ENCODE measurements around the gene NKD2.
A peak's percentile ranks its signal among the peaks of the same experiment; 100 is the strongest.

The NKD2 gene

GRCh38 chr5:1008451-1009358, at the start of gene NKD2:
TSS of gene NKD2 (plus strand) at chr5:1008802. CDS start at chr5:1009058, 256 bp downstream.
- H3K36me3 ChIP-seq (ENCODE audit: insufficient read depth, insufficient read length, low read length) = no peaks in the 10 kb centered on the region
- no peaks in the 10 kb centered on the region for H3K9me3 ChIP-seq (ENCODE audit: insufficient read depth, low read length)
- peaks cover 15% of the 10 kb centered on the region for H3K4me1 ChIP-seq (ENCODE audit: insufficient read depth, insufficient read length)
- peak within 1 kb of the TSS; percentile 41 for H3K4me3 ChIP-seq (ENCODE audit: insufficient read length, low read depth)
- H3K9ac ChIP-seq (ENCODE audit: insufficient read length, low read depth) = peak within 1 kb of the TSS; percentile 72
- peaks cover 40% of the 10 kb centered on the region for H3K27me3 ChIP-seq (ENCODE audit: insufficient read depth, insufficient read length)
- no peak for DNase-seq (ENCODE audit: low read depth, low spot score)
- TF ChIP-seq YY1 (IDR thresholded peaks at IDR 0.05; ENCODE audit: insufficient read depth, insufficient read length) = no peak
- TF ChIP-seq ZNF274 (IDR thresholded peaks at IDR 0.05; ENCODE audit: low read depth, low read length) = no peak
- no peak for TF ChIP-seq SUZ12 (IDR thresholded peaks at IDR 0.05; ENCODE audit: extremely low read depth, insufficient read depth, insufficient read length)

- Histone ChIP-seq H3K4me1 (ENCODE audit: insufficient read depth, insufficient read length) (peaks cover 1% of the 10 kb centered on the region), H3K27me3 (ENCODE audit: insufficient read depth, insufficient read length) (no peaks in the 10 kb centered on the region), H3K4me3 (ENCODE audit: insufficient read length, low read depth) (no peak overlapping the region), H3K9ac (ENCODE audit: insufficient read length, low read depth) (no peak overlapping the region), H3K36me3 (ENCODE audit: insufficient read depth, insufficient read length, low read length) (no peaks in the 10 kb centered on the region), H3K9me3 (ENCODE audit: insufficient read depth, low read length) (no peaks in the 10 kb centered on the region)
- TF ChIP-seq SUZ12 (IDR thresholded peaks at IDR 0.05; ENCODE audit: extremely low read depth, insufficient read depth, insufficient read length) (no peak), YY1 (IDR thresholded peaks at IDR 0.05; ENCODE audit: insufficient read depth, insufficient read length) (no peak), ZNF274 (IDR thresholded peaks at IDR 0.05; ENCODE audit: low read depth, low read length) (no peak)
- no peak for DNase-seq (ENCODE audit: low read depth, low spot score)
Observed at GRCh38 chr5:959581-960531, 48.7 kb upstream of the NKD2 start.

DNA sequence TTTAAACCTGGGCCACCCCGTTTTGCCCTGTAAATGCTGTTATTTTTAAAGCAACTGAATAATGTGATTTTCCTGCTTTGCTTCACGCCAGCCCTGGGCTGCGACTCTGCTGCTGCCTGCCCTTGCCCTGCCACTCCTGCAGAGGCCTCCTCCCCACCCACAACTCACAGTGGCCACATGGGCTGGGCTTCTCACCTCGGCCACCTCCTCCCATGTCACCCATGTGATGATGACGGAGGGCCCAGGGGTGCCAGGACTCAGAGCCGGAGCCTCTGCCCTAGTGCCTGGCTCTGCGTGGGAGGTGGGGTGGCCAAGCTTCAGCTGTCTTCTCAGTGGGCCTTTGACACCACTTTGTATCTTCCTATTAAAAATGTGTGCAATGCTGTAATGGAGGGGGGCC, 48.1 kb upstream of the NKD2 start:
- no peak for DNase-seq (ENCODE audit: low read depth, low spot score)
- Histone ChIP-seq H3K4me3 (ENCODE audit: insufficient read length, low read depth) (no peak overlapping the region), H3K4me1 (ENCODE audit: insufficient read depth, insufficient read length) (peaks cover 1% of the 10 kb centered on the region), H3K9me3 (ENCODE audit: insufficient read depth, low read length) (no peaks in the 10 kb centered on the region), H3K27me3 (ENCODE audit: insufficient read depth, insufficient read length) (no peaks in the 10 kb centered on the region), H3K36me3 (ENCODE audit: insufficient read depth, insufficient read length, low read length) (no peaks in the 10 kb centered on the region), H3K9ac (ENCODE audit: insufficient read length, low read depth) (no peak overlapping the region)
- no peak for TF ChIP-seq ZNF274 (IDR thresholded peaks at IDR 0.05; ENCODE audit: low read depth, low read length)
- TF ChIP-seq SUZ12 (IDR thresholded peaks at IDR 0.05; ENCODE audit: extremely low read depth, insufficient read depth, insufficient read length) = no peak
- TF ChIP-seq YY1 (IDR thresholded peaks at IDR 0.05; ENCODE audit: insufficient read depth, insufficient read length) = no peak

DNA sequence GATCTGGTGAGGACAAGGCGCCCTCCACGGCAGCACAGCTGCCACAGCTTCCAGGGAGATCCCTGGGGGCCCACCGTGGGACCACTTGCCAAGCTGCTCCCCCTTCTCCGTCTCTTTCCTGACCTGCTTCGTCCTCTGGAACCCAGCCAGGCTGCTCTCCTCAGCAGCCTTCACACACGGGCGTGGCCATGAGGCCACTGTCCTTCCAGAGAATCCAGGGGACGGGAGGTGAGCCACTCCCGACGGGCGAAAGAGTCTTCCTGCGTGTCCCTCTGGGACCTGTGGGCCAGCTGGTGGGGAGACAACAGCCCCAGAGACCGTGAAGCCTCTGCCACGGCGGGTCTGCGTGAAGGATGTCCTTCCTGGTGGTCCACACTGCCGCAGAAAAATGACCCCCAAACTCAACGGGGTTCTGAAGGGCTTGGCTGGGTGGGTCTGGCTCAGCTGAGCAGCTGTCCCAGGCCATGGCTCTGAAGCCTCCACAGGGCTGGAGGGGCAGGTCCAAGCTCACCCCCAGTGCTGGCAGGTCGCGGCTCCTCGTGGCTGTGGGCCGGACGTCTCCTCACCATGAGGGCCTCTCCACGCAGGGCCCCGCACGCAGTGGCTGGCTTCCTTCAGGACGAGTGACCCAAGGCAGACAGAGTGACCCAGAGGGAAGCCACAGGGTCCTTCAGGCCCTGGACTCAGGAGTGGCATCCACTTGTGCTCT, 47.4 kb upstream of the NKD2 start:
- Histone ChIP-seq H3K9me3 (ENCODE audit: insufficient read depth, low read length) (no peaks in the 10 kb centered on the region), H3K36me3 (ENCODE audit: insufficient read depth, insufficient read length, low read length) (no peaks in the 10 kb centered on the region), H3K4me1 (ENCODE audit: insufficient read depth, insufficient read length) (peaks cover 1% of the 10 kb centered on the region), H3K4me3 (ENCODE audit: insufficient read length, low read depth) (no peak overlapping the region), H3K27me3 (ENCODE audit: insufficient read depth, insufficient read length) (no peaks in the 10 kb centered on the region), H3K9ac (ENCODE audit: insufficient read length, low read depth) (no peak overlapping the region)
- no peak for TF ChIP-seq YY1 (IDR thresholded peaks at IDR 0.05; ENCODE audit: insufficient read depth, insufficient read length)
- TF ChIP-seq ZNF274 (IDR thresholded peaks at IDR 0.05; ENCODE audit: low read depth, low read length) = no peak
- no peak for TF ChIP-seq SUZ12 (IDR thresholded peaks at IDR 0.05; ENCODE audit: extremely low read depth, insufficient read depth, insufficient read length)
- no peak for DNase-seq (ENCODE audit: low read depth, low spot score)

DNA sequence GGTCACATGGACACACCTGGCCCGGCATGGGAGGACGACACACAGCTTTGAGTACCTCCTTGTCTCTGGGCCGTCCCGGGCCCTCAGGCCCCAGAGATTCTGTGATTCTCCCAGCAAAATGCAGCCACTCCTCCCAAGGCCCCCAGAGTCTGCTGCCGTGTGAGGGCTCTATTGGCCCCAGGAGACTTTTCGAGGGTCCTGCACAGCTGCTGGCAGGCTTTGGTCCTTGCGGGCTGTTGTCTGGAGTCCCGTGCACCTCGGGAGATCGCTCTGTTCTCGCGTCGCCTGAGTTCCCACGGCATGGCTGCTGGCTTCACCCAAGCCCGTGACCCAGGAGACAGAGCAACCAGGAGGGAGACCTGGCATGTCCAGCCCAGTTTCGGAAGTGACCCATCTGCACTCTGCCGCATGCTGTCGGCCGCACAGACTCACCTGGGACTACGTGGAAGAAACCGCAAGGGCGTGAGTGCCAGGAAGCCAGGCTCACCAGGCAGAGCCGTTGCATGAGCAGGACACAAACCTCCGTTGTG, 46.8 kb upstream of the NKD2 start:
- Histone ChIP-seq H3K4me1 (ENCODE audit: insufficient read depth, insufficient read length) (peaks cover 1% of the 10 kb centered on the region), H3K4me3 (ENCODE audit: insufficient read length, low read depth) (no peak overlapping the region), H3K36me3 (ENCODE audit: insufficient read depth, insufficient read length, low read length) (no peaks in the 10 kb centered on the region), H3K27me3 (ENCODE audit: insufficient read depth, insufficient read length) (no peaks in the 10 kb centered on the region), H3K9ac (ENCODE audit: insufficient read length, low read depth) (no peak overlapping the region), H3K9me3 (ENCODE audit: insufficient read depth, low read length) (no peaks in the 10 kb centered on the region)
- DNase-seq (ENCODE audit: low read depth, low spot score) = no peak
- TF ChIP-seq SUZ12 (IDR thresholded peaks at IDR 0.05; ENCODE audit: extremely low read depth, insufficient read depth, insufficient read length) (no peak), ZNF274 (IDR thresholded peaks at IDR 0.05; ENCODE audit: low read depth, low read length) (no peak), YY1 (IDR thresholded peaks at IDR 0.05; ENCODE audit: insufficient read depth, insufficient read length) (no peak)

DNA sequence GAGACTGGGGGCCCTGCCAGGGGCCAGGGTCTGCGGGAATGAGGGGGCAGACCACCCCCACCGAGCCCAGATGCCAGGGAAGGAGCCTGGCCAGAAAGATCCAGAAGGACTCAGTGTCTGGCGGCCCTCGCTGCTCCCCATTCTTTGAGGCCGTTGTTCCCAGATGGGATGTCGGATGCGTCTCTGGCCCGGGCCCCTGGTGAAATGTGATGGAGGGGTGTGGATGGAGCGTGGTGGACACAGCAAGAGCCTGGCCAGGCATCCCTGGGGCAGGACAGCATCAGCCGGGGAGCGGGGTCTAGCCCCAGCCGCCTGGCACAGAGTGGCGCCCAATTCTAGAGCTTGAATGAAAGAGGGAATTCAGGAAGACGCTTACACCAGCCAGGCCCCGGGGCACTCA, 46.2 kb upstream of the NKD2 start:
- no peaks in the 10 kb centered on the region for H3K27me3 ChIP-seq (ENCODE audit: insufficient read depth, insufficient read length)
- no peak for DNase-seq (ENCODE audit: low read depth, low spot score)
- H3K9ac ChIP-seq (ENCODE audit: insufficient read length, low read depth) = no peak overlapping the region
- TF ChIP-seq YY1 (IDR thresholded peaks at IDR 0.05; ENCODE audit: insufficient read depth, insufficient read length) = no peak
- no peak for TF ChIP-seq ZNF274 (IDR thresholded peaks at IDR 0.05; ENCODE audit: low read depth, low read length)
- no peak for TF ChIP-seq SUZ12 (IDR thresholded peaks at IDR 0.05; ENCODE audit: extremely low read depth, insufficient read depth, insufficient read length)
- H3K9me3 ChIP-seq (ENCODE audit: insufficient read depth, low read length) = no peaks in the 10 kb centered on the region
- H3K4me1 ChIP-seq (ENCODE audit: insufficient read depth, insufficient read length) = no peaks in the 10 kb centered on the region
- H3K36me3 ChIP-seq (ENCODE audit: insufficient read depth, insufficient read length, low read length) = no peaks in the 10 kb centered on the region
- no peak overlapping the region for H3K4me3 ChIP-seq (ENCODE audit: insufficient read length, low read depth)
